PC-3 (cell line): ENCODE results near the gene KIAA1614. TPM values are rescaled to one million over a fixed set of nuclear protein-coding genes. Genes with fewer than 3 reads are reported as not detected.

Experiments used
- ATAC-seq: fragments of 200-7000 bp; cut with Tn5 transposase; 2 replicates; pipeline ENCODE4 v1.9.1; 2020; ENCODE audit warnings: mild to moderate bottlenecking, moderate library complexity
- BruUV-seq: library from RNA; stranded (reverse); fragments of 400-500 nt; replicated peaks from 2 replicates; lab custom pipeline; 2021; lab: Mats Ljungman, UMichigan
- CTCF ChIA-PET: fragments of 300-600 bp; sonication (Branson Sonifier 250); formaldehyde crosslinking; loops from one replicate; lab custom pipeline; 2022; ENCODE audit warnings: antibody characterized with exemption; lab: Charles Lee
- POLR2A ChIA-PET: fragments of 300-600 bp; sonication (Branson Sonifier 250); formaldehyde crosslinking; loops from one replicate; lab custom pipeline; 2022; ENCODE audit warnings: antibody characterized with exemption; ENCODE audit not compliant: unreplicated experiment; lab: Charles Lee
- DNase-seq: peaks from one replicate; pipeline ENCODE4 v3.0.0-alpha.2; 2015
- H2AFZ ChIP-seq: fragments of 300-600 bp; sonication (generic); 2 replicates; pipeline ENCODE4 v1.6.0; 2016; ENCODE audit warnings: antibody characterized with exemption, low read length
- H3F3A ChIP-seq: fragments of 300-600 bp; sonication (generic); one replicate; pipeline ENCODE4 v1.6.0; 2017; ENCODE audit warnings: antibody characterized with exemption, low read length, control low read depth, mild to moderate bottlenecking; ENCODE audit not compliant: unreplicated experiment
- H3K27ac ChIP-seq: fragments of 300-600 bp; sonication (generic); 2 replicates; pipeline ENCODE4 v1.5.1; 2016; ENCODE audit warnings: mild to moderate bottlenecking, low read length
- H3K27me3 ChIP-seq: fragments of 300-600 bp; sonication (generic); 2 replicates; pipeline ENCODE4 v1.6.1; 2016; ENCODE audit warnings: low read length, mixed read lengths
- H3K36me3 ChIP-seq: fragments of 300-600 bp; sonication (generic); 2 replicates; pipeline ENCODE4 v1.6.1; 2016; ENCODE audit warnings: low read depth, mixed run types, low read length, mixed read lengths
- H3K4me1 ChIP-seq: fragments of 300-600 bp; sonication (generic); 2 replicates; pipeline ENCODE4 v1.5.1; 2016; ENCODE audit warnings: low read length; ENCODE audit not compliant: insufficient read depth
- H3K4me2 ChIP-seq: fragments of 300-600 bp; sonication (generic); 2 replicates; pipeline ENCODE4 v1.6.0; 2016; ENCODE audit warnings: low read length
- H3K4me3 ChIP-seq: fragments of 300-600 bp; sonication (generic); 2 replicates; pipeline ENCODE4 v1.5.1; 2016; ENCODE audit warnings: mild to moderate bottlenecking, low read length, mixed read lengths
- H3K79me2 ChIP-seq: fragments of 300-600 bp; sonication (generic); 2 replicates; pipeline ENCODE4 v1.6.1; 2017; ENCODE audit warnings: low read length, mixed read lengths
- H3K9ac ChIP-seq: fragments of 300-600 bp; sonication (generic); 2 replicates; pipeline ENCODE4 v1.6.0; 2016; ENCODE audit warnings: mild to moderate bottlenecking, low read length
- H3K9me2 ChIP-seq: fragments of 300-600 bp; sonication (generic); replicated peaks from 2 replicates; pipeline ENCODE4 v1.6.1; 2016; ENCODE audit warnings: mixed run types, low read length, mixed read lengths
- H3K9me3 ChIP-seq: fragments of 300-600 bp; sonication (generic); 2 replicates; pipeline ENCODE4 v1.6.1; 2016; ENCODE audit warnings: low read length, mixed read lengths
- H4K20me1 ChIP-seq: fragments of 300-600 bp; sonication (generic); 2 replicates; pipeline ENCODE4 v1.6.1; 2016; ENCODE audit warnings: low read length, mixed read lengths
- CTCF ChIP-seq: fragments of 300-600 bp; sonication (generic); conservative IDR thresholded peaks from 2 replicates; pipeline ENCODE4 v1.5.1; 2017; ENCODE audit warnings: antibody characterized with exemption, low read depth, mild to moderate bottlenecking, low read length
- EZH2 ChIP-seq: fragments of 300-600 bp; sonication (generic); IDR thresholded peaks from one replicate; pipeline ENCODE4 v1.6.1; 2017; ENCODE audit warnings: antibody characterized with exemption, mild to moderate bottlenecking, low read length; ENCODE audit not compliant: unreplicated experiment
- EZH2phosphoT487 ChIP-seq: fragments of 300-600 bp; sonication (generic); IDR thresholded peaks from 2 replicates; pipeline ENCODE4 v1.6.1; 2018; ENCODE audit warnings: mild to moderate bottlenecking, antibody characterized with exemption, low read length, borderline replicate concordance
- intact Hi-C: fragments of 100-400 bp; cut with micrococcal nuclease; formaldehyde crosslinking; loops from 2 replicates; pipeline ENCODE4 v1.9.0; 2023
- total RNA-seq: library from RNA; depleted of rRNA; stranded (reverse); fragments of >200 nt; gene quantifications from 2 replicates; pipeline ENCODE4 v1.2.3, GENCODE V29; 2014

KIAA1614 gene
- total RNA-seq, 1 experiment from 2014 or later, result not detected

- no TSS peak for BruUV-seq
- H4K20me1 ChIP-seq, result no peaks in the 10 kb centered on the region
- ChIA-PET CTCF (no interaction called here), POLR2A (no interaction called here)
- H3K27ac ChIP-seq, result no peak overlapping the region
- TF ChIP-seq EZH2 (no peak), CTCF (no peak), EZH2phosphoT487 (no peak)
- H2AFZ ChIP-seq, result no peak overlapping the region
- H3K9ac ChIP-seq, result no peak overlapping the region
- H3F3A ChIP-seq, result no peaks in the 10 kb centered on the region
- DNase-seq, result no peak
- H3K9me3 ChIP-seq, result no peaks in the 10 kb centered on the region
- no peaks in the 10 kb centered on the region for H3K27me3 ChIP-seq
- intact Hi-C loops, result no loop called here
- H3K4me2 ChIP-seq, result no peak overlapping the region
- ATAC-seq, result no peak
- H3K4me3 ChIP-seq, result no peak overlapping the region
- no peaks in the 10 kb centered on the region for H3K9me2 ChIP-seq
- H3K36me3 ChIP-seq, result no peaks in the 10 kb centered on the region
- H3K4me1 ChIP-seq, result no peaks in the 10 kb centered on the region
- no peaks in the 10 kb centered on the region for H3K79me2 ChIP-seq
These were observed 20.4 kb downstream of the KIAA1614 start for GRCh38 chr1:180933141-180933540.

GRCh38 chr1:180934563-180934962 is 21.9 kb downstream of the KIAA1614 start:
- no peak overlapping the region for H3K9ac ChIP-seq
- ATAC-seq, result no peak
- H2AFZ ChIP-seq, result no peak overlapping the region
- no peaks in the 10 kb centered on the region for H3K79me2 ChIP-seq
- TF ChIP-seq EZH2phosphoT487, result no peak
- no peak for TF ChIP-seq CTCF
- no peak for TF ChIP-seq EZH2
- no peaks in the 10 kb centered on the region for H3F3A ChIP-seq
- intact Hi-C loops, result no loop called here
- H3K9me3 ChIP-seq, result no peaks in the 10 kb centered on the region
- H3K36me3 ChIP-seq, result no peaks in the 10 kb centered on the region
- no peak for DNase-seq
- no peak overlapping the region for H3K4me2 ChIP-seq
- H3K27ac ChIP-seq, result no peak overlapping the region
- H4K20me1 ChIP-seq, result no peaks in the 10 kb centered on the region
- H3K4me3 ChIP-seq, result no peak overlapping the region
- BruUV-seq, result no TSS peak
- H3K9me2 ChIP-seq, result no peaks in the 10 kb centered on the region
- no peaks in the 10 kb centered on the region for H3K4me1 ChIP-seq
- POLR2A ChIA-PET, result no interaction called here
- H3K27me3 ChIP-seq, result no peaks in the 10 kb centered on the region
- CTCF ChIA-PET, result no interaction called here

- ATAC-seq (no peak), DNase-seq (no peak)
- Histone ChIP-seq H2AFZ (no peak overlapping the region), H3K4me2 (no peak overlapping the region), H3K27me3 (no peaks in the 10 kb centered on the region), H3K9me3 (no peaks in the 10 kb centered on the region), H3F3A (no peaks in the 10 kb centered on the region), H3K4me1 (no peaks in the 10 kb centered on the region), H3K36me3 (no peaks in the 10 kb centered on the region), H3K4me3 (no peak overlapping the region), H3K9me2 (no peaks in the 10 kb centered on the region), H4K20me1 (no peaks in the 10 kb centered on the region), H3K9ac (no peak overlapping the region), H3K79me2 (no peaks in the 10 kb centered on the region), H3K27ac (no peak overlapping the region)
- intact Hi-C loops, result no loop called here
- POLR2A ChIA-PET, result no interaction called here
- CTCF ChIA-PET, result no interaction called here
- no TSS peak for BruUV-seq
- no peak for TF ChIP-seq CTCF
- TF ChIP-seq EZH2, result no peak
- TF ChIP-seq EZH2phosphoT487, result no peak
These were observed 22.8 kb downstream of the KIAA1614 start for GRCh38 chr1:180935326-180936109.
